ENCODE results near the gene DDX41.

GRCh38 chr5:177520271-177520670 is 3.5 kb upstream of the DDX41 start:
- TF ChIP-seq POLR2AphosphoS5 (IDR thresholded peaks at IDR 0.05) (no peak), POLR2A (IDR thresholded peaks at IDR 0.05) (no peak)

All from sigmoid colon (tissue), 4 donors.